DOHH2 (cell line): Measurements from ENCODE around the gene IGFALS.

Experiments
- H3F3A ChIP-seq: fragments of 200-600 bp; sonication (generic), shearing (Covaris generic); 2 replicates; pipeline ENCODE4 v1.6.0; 2016; ENCODE audit warnings: antibody characterized with exemption, mild to moderate bottlenecking; ENCODE audit not compliant: control insufficient read depth, insufficient read depth
- H3K27ac ChIP-seq: fragments of 200-600 bp; sonication (generic); 2 replicates; pipeline ENCODE4 v1.5.1; 2014; ENCODE audit warnings: low read depth, mild to moderate bottlenecking, low read length, moderate library complexity
- H3K27me3 ChIP-seq: fragments of 200-600 bp; sonication (generic); 2 replicates; pipeline ENCODE4 v1.6.1; 2014; ENCODE audit warnings: mild to moderate bottlenecking, low read length, mixed read lengths; ENCODE audit not compliant: control insufficient read depth
- H3K36me3 ChIP-seq: fragments of 200-600 bp; sonication (generic); 2 replicates; pipeline ENCODE4 v1.6.1; 2014; ENCODE audit warnings: mild to moderate bottlenecking, low read length, moderate library complexity, mixed read lengths; ENCODE audit not compliant: control insufficient read depth
- H3K4me1 ChIP-seq: fragments of 200-600 bp; sonication (generic); 2 replicates; pipeline ENCODE4 v1.6.1; 2014; ENCODE audit warnings: mild to moderate bottlenecking, low read length, mixed read lengths; ENCODE audit not compliant: control insufficient read depth
- H3K4me2 ChIP-seq: fragments of 200-600 bp; sonication (generic); 2 replicates; pipeline ENCODE4 v1.6.0; 2014; ENCODE audit warnings: mild to moderate bottlenecking, low read length, moderate library complexity
- H3K4me3 ChIP-seq: fragments of 200-600 bp; sonication (generic); 2 replicates; pipeline ENCODE4 v1.5.1; 2014; ENCODE audit warnings: mild to moderate bottlenecking, low read length, mixed read lengths
- H3K79me2 ChIP-seq: fragments of 200-600 bp; sonication (generic); 2 replicates; pipeline ENCODE4 v1.6.1; 2014; ENCODE audit warnings: mild to moderate bottlenecking, low read length, mixed read lengths; ENCODE audit not compliant: control insufficient read depth
- H3K9me2 ChIP-seq: fragments of 200-600 bp; sonication (generic); replicated peaks from 2 replicates; pipeline ENCODE4 v1.6.1; 2014; ENCODE audit warnings: mild to moderate bottlenecking, low read length, mixed read lengths; ENCODE audit not compliant: control insufficient read depth
- H3K9me3 ChIP-seq: fragments of 200-600 bp; sonication (generic); 2 replicates; pipeline ENCODE4 v1.6.1; 2014; ENCODE audit warnings: antibody characterized with exemption, low read length, mixed read lengths; ENCODE audit not compliant: control insufficient read depth, insufficient read depth
- H4K20me1 ChIP-seq: fragments of 200-600 bp; sonication (generic); 2 replicates; pipeline ENCODE4 v1.6.0; 2014; ENCODE audit warnings: low read depth, mild to moderate bottlenecking, antibody characterized with exemption, low read length, moderate library complexity; ENCODE audit not compliant: control insufficient read depth, insufficient read depth
- CTCF ChIP-seq: fragments of 200-600 bp; sonication (generic); IDR thresholded peaks from one replicate; pipeline ENCODE4 v1.5.1; 2014; ENCODE audit warnings: antibody characterized with exemption, mild to moderate bottlenecking, low read depth, low read length; ENCODE audit not compliant: poor library complexity, severe bottlenecking
- EZH2phosphoT487 ChIP-seq: fragments of 200-600 bp; sonication (generic); IDR thresholded peaks from 2 replicates; pipeline ENCODE4 v1.6.1; 2017; ENCODE audit warnings: borderline replicate concordance, mild to moderate bottlenecking, antibody characterized with exemption, low read length, moderate library complexity, mixed read lengths

The IGFALS gene

DNA sequence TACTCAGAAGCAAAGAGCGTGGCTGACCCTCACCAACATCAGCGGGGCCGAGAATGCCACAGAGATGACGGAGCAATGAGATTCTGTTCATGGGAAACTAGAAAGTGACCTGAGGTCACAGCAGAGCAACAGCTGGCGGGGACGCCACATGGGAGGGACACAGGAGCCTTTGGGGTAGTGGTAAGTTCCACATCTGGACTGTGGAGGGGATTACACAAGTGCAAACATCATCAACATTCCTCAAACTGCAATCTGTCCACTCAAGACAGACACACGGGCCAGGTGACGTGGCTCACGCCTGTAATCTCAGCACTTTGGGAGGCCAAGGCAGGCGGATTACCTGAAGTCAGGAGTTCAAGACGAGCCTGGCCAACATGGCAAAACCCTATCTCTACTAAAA is 22.0 kb upstream of the IGFALS start:
- no peaks in the 10 kb centered on the region for H3F3A ChIP-seq
- no peaks in the 10 kb centered on the region for H3K9me2 ChIP-seq
- H3K4me1 ChIP-seq: no peaks in the 10 kb centered on the region
- H3K79me2 ChIP-seq: no peaks in the 10 kb centered on the region
- no peaks in the 10 kb centered on the region for H3K36me3 ChIP-seq
- no peak overlapping the region for H3K4me2 ChIP-seq
- H3K9me3 ChIP-seq: no peaks in the 10 kb centered on the region
- no peak overlapping the region for H3K27ac ChIP-seq
- TF ChIP-seq EZH2phosphoT487 (no peak), CTCF (no peak)
- no peaks in the 10 kb centered on the region for H3K27me3 ChIP-seq
- H4K20me1 ChIP-seq: no peaks in the 10 kb centered on the region
- no peak overlapping the region for H3K4me3 ChIP-seq

- Histone ChIP-seq H3K9me3 (no peaks in the 10 kb centered on the region), H3F3A (no peaks in the 10 kb centered on the region), H3K4me1 (no peaks in the 10 kb centered on the region), H3K27ac (no peak overlapping the region), H3K27me3 (no peaks in the 10 kb centered on the region), H3K36me3 (no peaks in the 10 kb centered on the region), H3K4me2 (no peak overlapping the region), H4K20me1 (no peaks in the 10 kb centered on the region), H3K4me3 (no peak overlapping the region), H3K9me2 (no peaks in the 10 kb centered on the region), H3K79me2 (no peaks in the 10 kb centered on the region)
- TF ChIP-seq EZH2phosphoT487: no peak
- no peak for TF ChIP-seq CTCF
Observed at GRCh38 chr16:1812732-1813163, 19.2 kb upstream of the IGFALS start.

- Histone ChIP-seq H3K4me1 (no peaks in the 10 kb centered on the region), H3K36me3 (no peaks in the 10 kb centered on the region), H3F3A (no peaks in the 10 kb centered on the region), H3K9me2 (no peaks in the 10 kb centered on the region), H3K27ac (no peak overlapping the region), H3K79me2 (no peaks in the 10 kb centered on the region), H3K27me3 (no peaks in the 10 kb centered on the region), H3K9me3 (no peaks in the 10 kb centered on the region), H3K4me2 (no peak overlapping the region), H4K20me1 (no peaks in the 10 kb centered on the region), H3K4me3 (no peak overlapping the region)
- TF ChIP-seq CTCF (no peak), EZH2phosphoT487 (no peak)
Observed at GRCh38 chr16:1810536-1810935, 17.0 kb upstream of the IGFALS start.

DNA sequence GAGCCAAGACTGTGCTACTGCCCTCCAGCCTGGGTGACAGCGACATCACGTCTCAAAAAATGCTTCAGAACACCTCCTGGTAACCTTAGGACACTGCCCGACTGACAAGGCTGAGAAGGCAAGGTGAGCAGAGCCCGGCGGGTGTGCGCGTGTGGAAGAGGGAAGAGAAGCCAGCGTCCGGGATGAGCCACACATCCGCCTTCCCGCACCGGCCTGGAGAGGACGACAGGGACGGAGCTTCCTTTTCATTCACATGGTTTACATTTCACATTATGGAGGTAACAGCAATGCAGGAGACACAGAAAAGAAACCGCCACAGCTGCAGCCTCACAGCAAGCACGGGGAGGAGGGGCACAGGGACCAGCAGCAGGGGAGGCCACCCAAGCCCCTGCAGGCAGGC is 16.6 kb upstream of the IGFALS start:
- Histone ChIP-seq H3F3A (no peaks in the 10 kb centered on the region), H3K79me2 (no peaks in the 10 kb centered on the region)

More for the DNA sequence above, 16.6 kb upstream of the IGFALS start:
- H3K27ac ChIP-seq: no peak overlapping the region
- no peak overlapping the region for H3K4me2 ChIP-seq
- no peaks in the 10 kb centered on the region for H3K9me2 ChIP-seq
- TF ChIP-seq EZH2phosphoT487 (no peak), CTCF (no peak)
- no peaks in the 10 kb centered on the region for H3K27me3 ChIP-seq
- no peak overlapping the region for H3K4me3 ChIP-seq
- no peaks in the 10 kb centered on the region for H3K9me3 ChIP-seq
- H3K4me1 ChIP-seq: no peaks in the 10 kb centered on the region
- no peaks in the 10 kb centered on the region for H4K20me1 ChIP-seq
- no peaks in the 10 kb centered on the region for H3K36me3 ChIP-seq
